Activated naive CD8-positive, alpha-beta T cell treated with anti-CD3 and anti-CD28 coated beads, Interleukin-2, amount 50 U/mL, for 16 hours (primary cell): Measurements from ENCODE around the gene C12orf54.
"Not testable (repeated sequence)": the region's sequence is repeated elsewhere in the genome, so short reads cannot be mapped to it uniquely, and the experiment has no call there.

Source experiments
- DNase-seq: peaks from one replicate; pipeline ENCODE4 v3.0.0-alpha.2; 2020; ENCODE audit warnings: low read depth, low spot score

Gene C12orf54

DNA sequence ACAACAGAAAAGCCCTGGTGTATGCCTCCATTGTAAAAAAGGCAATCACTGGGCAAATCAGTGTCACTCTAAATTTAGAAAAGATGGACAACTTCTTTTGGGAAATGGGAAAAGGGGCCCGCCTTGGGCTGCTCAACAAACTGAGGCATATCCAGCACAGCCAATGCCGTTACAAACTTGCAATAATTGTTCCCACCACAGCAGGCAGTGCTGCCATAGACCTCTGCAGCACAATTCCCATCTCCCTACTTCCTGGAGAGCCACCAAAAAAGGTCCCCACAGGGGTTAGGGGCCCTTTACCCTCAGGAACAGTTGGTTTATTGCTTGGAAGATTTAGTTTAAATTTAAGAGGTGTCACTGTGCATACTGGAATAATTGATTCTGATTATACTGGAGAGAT lies 26.7 kb downstream of the C12orf54 start:
- no peak for DNase-seq

DNA sequence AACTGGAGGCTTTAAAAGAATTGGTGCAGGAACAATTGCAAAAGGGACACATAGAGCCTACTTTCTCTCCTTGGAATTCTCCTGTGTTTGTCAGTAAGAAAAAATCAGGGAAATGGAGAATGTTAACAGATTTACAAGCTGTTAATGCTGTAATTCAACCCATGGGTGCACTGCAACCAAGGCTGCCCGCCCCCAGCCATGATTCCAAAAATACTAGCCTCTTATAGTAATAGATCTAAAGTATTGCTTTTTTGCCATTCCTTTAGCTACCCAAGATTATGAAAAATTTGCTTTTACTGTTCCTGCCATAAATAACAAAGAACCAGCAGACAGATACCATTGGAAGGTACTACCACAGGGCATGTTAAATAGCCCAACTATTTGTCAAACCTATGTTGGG lies 27.8 kb downstream of the C12orf54 start:
- DNase-seq: no peak

DNA sequence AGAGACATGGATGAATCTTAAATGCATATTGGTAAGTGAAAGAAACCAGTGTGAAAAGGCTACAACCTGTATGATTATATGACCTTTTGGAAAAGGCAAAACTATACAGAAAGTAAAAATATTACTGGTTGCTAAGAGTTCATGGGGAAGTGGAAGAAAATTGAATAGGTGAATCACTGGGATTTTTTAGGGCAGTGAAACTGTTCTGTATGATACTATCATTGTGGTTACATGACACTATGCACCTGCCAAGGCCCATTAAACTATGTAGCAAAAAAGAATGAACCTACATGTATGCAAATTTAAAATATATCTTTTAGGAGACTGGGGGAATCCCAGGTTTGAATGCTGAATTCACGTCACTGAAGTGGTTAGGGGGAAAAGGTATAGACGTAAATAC lies 30.6 kb downstream of the C12orf54 start:
- DNase-seq: no peak

DNA sequence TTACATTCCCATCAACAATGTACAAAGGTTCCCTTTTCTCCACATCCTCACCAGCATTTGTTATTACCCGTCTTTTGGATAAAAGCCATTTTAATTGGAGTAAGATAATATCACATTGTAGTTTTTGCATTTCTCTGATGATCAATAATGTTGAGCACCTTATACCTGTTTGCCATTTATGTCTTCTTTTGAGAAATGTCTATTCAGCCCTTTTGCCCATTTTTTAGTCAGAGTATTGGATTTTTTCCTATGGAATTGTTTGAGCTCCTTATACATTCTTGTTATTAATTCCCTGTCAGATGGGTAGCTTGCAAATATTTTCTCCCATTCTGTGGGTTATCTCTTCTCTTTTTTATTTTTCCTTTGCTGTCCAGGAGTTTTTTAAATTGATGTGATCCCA lies 32.4 kb downstream of the C12orf54 start:
- no peak for DNase-seq

DNA sequence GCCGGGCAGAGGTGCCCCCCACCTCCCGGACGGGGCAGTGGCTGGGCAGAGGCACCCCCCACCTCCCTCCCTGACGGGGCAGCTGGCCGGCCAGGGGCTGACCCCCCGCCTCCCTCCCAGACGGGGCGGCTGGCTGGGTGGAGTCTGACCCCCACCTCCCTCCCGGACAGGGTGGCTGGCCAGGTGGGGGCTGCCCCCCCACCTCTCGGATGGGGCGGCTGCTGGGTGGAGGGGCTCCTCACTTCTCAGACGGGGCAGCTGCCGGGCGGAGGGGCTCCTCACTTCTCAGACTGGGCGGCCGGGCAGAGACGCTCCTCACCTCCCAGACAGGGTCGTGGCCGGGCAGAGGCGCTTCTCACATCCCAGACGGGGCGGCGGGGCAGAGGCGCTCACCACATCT lies 38.1 kb downstream of the C12orf54 start:
- not testable (repeated sequence) for DNase-seq

DNA sequence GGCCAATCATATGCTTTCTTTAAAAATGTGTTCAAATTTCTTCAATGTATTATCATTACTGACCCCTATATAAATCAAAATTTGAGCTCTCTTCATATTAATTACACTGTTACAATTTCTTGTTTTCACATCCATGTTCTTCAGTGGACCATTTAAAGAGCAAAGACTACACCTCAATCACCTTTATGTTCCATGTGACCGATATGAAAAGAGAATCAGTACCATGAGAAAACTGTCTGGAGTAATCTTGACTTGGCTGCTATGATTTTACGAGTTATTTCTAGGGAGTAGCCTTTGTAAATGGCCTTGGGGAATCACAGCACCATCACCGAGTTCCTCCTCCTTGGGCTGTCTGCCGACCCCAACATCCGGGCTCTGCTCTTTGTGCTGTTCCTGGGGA lies 43.0 kb downstream of the C12orf54 start, which contains the start of gene OR8S1:
Gene OR8S1 (plus strand): TSS at position 301 of the 400 bp plus-strand sequence. CDS start 0 bp downstream, at position 301.
- DNase-seq: no peak

DNA sequence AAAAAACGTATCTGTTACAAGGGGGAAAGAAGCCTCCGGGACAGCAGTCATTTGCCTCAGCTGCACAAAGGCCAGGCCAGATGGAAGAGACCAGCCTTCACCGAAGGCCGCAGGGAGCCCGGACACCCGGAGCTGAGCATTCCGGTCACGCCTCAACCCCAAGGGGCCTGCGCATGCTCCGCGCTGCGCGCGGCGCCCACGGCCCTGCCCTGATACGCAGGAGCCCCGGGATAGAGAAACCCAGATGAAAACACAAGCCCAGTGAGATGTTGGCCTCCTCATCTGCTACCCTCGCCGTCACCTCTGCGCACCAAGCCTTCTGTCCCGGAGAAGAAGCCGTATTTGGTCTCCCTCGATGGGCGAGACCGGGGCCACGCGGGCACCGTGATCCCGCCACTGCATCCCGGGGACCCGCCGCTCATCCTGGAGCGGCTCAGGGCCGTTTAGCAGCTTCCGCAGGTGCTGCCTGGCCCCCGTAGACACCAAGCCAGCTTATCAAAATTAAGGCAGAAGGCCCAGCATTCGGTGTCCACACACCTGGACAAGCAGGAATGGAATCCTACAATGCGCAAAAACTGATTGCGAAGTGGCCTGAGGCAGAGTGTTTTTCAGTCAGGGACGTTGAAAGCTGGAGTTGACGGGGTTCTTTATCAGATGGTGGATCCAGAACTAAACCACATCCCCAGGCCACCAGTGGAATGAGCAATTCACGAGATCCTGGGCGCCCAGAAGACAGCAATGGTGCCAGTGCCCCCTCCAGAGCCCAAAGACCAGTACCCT lies 45.8 kb downstream of the C12orf54 start:
- no peak for DNase-seq

DNA sequence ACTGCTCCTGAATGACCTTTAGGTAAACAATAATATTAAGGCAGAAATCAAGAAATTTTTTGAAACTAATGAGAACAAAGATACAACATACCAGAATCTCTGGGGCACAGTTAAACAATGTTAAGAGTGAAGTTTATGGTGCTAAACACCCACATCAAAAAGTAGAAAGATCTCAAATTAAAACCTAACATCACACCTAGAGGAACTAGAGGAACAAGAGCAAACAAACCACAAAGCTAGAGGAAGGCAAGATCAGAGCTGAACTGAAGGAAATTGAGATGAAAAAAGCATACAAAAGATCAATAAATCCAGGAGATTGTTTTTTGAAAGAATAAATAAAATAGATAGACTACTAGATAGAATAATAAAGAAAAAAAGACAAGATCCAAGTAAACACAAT lies 50.3 kb downstream of the C12orf54 start:
- no peak for DNase-seq

DNA sequence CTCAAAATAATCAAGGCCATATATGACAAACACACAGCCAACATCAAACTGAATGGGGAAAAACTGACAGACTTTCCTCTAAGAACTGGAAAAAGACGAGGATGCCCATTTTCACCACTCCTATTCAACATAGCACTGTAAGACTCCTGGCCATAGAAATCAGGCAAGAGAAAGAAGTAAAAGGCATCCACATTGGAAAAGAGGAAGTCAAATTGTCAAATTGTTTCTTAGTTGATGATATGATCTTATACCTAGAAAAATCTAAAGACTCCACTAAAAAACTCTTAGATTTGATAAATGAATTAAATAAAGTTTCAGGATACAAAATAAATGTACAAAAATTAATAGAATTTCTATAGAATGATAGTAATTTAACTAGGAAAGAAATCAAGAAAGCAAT lies 54.3 kb downstream of the C12orf54 start:
- DNase-seq: no peak

DNA sequence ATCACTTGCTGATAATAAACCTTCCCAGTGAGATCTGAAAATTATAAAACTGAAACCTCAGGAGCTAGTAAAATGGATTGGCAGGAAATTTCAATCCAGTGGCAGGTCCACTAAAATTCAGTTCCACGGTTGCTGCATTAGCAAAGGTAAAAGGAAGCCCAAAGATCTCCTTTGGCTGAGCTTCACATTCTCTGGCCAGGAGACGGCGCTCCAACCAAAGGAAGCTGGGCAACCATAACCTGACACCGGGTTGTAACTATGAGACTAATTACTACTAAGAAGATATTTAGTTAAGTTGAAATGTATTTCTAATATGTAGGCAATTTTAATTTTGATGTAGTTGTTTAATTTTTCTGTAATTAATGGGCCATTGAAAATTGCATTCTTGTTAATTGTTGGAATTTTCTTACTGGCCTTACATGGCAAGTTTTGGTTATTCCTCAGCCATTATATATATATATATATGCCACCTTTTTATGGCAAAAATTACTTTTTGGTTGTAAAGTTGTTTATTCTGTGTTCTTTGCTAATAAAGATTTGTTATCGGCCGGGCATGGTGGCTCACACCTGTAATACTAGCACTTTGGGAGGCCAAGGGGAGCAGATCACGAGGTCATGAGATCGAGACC lies 60.1 kb downstream of the C12orf54 start:
- DNase-seq: peak; percentile 7

DNA sequence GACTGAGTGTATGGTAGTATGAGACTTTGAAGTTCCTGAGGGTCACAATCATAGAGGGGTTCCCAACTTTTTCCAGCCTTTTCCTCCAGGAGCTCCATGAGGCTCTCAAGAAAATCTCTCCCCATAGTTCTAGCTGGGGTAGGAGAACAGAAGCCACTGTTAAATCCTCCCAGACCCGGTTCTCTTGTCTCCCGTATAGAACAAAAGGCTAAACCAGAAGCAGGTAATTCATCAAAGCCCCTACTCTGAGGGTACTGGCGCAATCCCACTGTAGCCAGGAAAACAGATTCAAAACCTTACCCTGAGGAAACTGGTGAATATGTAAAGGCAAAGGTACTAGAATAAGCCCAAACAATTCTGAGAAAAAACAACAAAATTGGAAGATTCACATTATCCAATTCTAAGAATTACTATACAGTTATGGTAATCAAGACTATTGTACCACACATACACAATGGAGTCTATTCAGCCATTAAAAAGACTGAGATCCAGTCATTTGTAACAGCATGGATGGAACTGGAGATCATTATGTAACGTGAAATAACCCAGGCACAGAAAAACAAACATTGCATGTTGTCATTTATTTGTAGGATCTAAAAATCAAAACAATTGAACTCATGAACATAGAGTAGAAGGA lies 63.7 kb downstream of the C12orf54 start:
- no peak for DNase-seq
